HG03558 (cell line): Measurements from ENCODE around the gene MARCKSL1.
"Not testable (repeated sequence)": the region's sequence is repeated elsewhere in the genome, so short reads cannot be mapped to it uniquely, and the experiment has no call there.

ENCODE experiments used
- ATAC-seq: cut with Tn5 transposase; IDR thresholded peaks from one replicate; pipeline ENCODE4 v1.9.1; 2021; ENCODE audit warnings: moderate number of reproducible peaks; ENCODE audit not compliant: unreplicated experiment; ENCODE audit errors: extremely low read depth

MARCKSL1 gene

GRCh38 chr1:32334274-32334861 lies 1.7 kb downstream of the MARCKSL1 start:
- no peak for ATAC-seq

GRCh38 chr1:32333251-32333963 lies 2.6 kb downstream of the MARCKSL1 start:
- no peak for ATAC-seq

GRCh38 chr1:32332290-32333079 lies 3.5 kb downstream of the MARCKSL1 start:
- no peak for ATAC-seq

GRCh38 chr1:32331549-32331948 lies 4.5 kb downstream of the MARCKSL1 start:
- ATAC-seq = no peak

- ATAC-seq = no peak
These were observed 5.4 kb downstream of the MARCKSL1 start for GRCh38 chr1:32330558-32331151.

- ATAC-seq = no peak
These were observed 6.0 kb downstream of the MARCKSL1 start for GRCh38 chr1:32329931-32330466.

- ATAC-seq = no peak
These were observed 8.8 kb downstream of the MARCKSL1 start for GRCh38 chr1:32327204-32327603.

- no peak for ATAC-seq
These were observed 14.2 kb downstream of the MARCKSL1 start for GRCh38 chr1:32321712-32322291.

- ATAC-seq = no peak
These were observed 17.7 kb downstream of the MARCKSL1 start for GRCh38 chr1:32318127-32318869.

- ATAC-seq = no peak
These were observed 19.1 kb downstream of the MARCKSL1 start for GRCh38 chr1:32316903-32317277.

GRCh38 chr1:32311709-32312393 lies 24.2 kb downstream of the MARCKSL1 start:
- ATAC-seq = no peak

GRCh38 chr1:32309960-32310359 lies 26.1 kb downstream of the MARCKSL1 start:
- no peak for ATAC-seq

- no peak for ATAC-seq
These were observed 28.7 kb downstream of the MARCKSL1 start for GRCh38 chr1:32307324-32307723.

- no peak for ATAC-seq
These were observed 30.7 kb downstream of the MARCKSL1 start for GRCh38 chr1:32305310-32305709.

GRCh38 chr1:32303997-32304622 lies 31.9 kb downstream of the MARCKSL1 start:
- ATAC-seq = no peak

- ATAC-seq = no peak
These were observed 32.7 kb downstream of the MARCKSL1 start for GRCh38 chr1:32303358-32303757.

- no peak for ATAC-seq
These were observed 36.7 kb downstream of the MARCKSL1 start for GRCh38 chr1:32299327-32299726.

- not testable (repeated sequence) for ATAC-seq
These were observed 37.8 kb downstream of the MARCKSL1 start for GRCh38 chr1:32298211-32298610.
